ENCODE results near the gene SLC16A4.
"Not testable (repeated sequence)": the region's sequence is repeated elsewhere in the genome, so short reads cannot be mapped to it uniquely, and the experiment has no call there.

Gene SLC16A4

DNA sequence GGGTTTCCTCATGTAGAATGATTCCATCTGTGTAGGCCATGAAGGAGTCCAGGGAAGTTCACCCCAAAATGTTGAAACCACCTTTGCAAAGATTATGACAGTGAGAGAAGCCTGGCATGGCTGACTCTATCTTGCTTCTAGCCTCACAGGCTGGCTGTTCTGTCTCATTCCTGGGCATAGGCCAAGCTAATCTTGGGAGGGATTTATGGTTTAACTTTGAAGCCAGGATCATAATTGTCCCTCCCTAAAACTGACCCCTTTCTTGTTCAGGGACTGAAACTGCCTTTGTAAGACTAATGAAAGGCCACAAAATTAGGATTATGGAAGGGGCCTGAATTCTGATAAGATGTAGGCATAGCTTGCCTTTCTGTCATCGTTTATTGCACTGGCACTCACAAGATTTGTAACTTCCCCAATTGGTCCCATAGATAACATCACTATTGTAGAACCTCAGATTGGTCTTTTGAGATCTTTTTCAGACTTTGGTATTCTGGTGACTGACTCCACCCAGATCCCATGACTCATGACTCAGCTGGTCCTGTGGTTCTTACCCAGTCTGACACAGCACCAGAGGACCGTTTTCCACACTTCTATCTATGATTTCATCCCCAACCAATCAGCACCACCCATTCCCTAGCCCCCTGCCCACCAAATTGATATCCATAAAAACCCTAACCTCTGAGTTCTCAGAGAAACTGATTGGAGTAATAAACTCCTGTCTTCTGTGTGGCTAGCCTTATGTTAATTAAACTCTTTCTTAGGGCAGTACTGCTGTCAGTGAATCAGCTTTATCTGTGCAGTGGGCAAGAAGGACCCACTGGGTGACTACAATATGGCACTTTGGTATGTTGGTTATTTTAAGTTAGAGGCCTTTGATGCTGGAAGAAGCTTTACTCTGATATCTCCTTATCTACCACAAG is 30.3 kb upstream of the SLC16A4 start:
- TF ChIP-seq, protein P1, sequence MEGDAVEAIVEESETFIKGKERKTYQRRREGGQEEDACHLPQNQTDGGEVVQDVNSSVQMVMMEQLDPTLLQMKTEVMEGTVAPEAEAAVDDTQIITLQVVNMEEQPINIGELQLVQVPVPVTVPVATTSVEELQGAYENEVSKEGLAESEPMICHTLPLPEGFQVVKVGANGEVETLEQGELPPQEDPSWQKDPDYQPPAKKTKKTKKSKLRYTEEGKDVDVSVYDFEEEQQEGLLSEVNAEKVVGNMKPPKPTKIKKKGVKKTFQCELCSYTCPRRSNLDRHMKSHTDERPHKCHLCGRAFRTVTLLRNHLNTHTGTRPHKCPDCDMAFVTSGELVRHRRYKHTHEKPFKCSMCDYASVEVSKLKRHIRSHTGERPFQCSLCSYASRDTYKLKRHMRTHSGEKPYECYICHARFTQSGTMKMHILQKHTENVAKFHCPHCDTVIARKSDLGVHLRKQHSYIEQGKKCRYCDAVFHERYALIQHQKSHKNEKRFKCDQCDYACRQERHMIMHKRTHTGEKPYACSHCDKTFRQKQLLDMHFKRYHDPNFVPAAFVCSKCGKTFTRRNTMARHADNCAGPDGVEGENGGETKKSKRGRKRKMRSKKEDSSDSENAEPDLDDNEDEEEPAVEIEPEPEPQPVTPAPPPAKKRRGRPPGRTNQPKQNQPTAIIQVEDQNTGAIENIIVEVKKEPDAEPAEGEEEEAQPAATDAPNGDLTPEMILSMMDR (IDR thresholded peaks at IDR 0.05; ENCODE audit: low read length, missing control alignments): no peak
- no peak overlapping the region for H3K4me3 ChIP-seq (replicated peaks; ENCODE audit: low read depth, low read length)
- DNase-seq (ENCODE audit: low read depth): peak; percentile 38

DNA sequence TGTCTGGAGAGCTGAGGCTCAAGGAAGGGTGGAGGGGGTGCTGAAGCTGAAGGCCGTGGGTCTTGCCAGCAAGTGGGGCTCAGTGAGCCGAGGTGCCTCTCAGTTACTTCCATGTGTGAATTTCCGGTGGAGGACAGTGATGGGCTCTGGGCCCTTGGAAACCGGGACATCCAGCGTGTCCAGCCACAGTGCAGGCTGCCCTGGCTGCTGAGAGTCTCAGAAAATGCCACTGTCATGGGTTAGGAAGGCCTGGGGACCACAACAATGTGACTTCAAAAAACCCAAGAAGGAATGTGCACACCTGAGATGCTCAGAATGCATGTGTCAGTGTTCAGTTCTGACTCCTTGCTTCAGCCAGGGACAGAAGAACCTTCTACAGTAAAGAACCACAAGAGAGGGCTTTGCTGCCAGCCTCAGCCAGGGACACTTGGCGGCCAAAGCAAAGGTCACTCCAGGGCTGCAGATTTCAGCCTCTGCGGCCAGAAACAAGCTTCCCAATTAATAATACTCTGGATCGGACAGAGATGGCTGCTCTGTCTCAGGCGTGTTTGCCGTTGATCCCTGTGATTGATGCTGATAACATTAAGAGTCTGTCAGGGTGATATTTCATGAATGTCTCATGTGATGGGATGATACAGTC is 29.3 kb upstream of the SLC16A4 start:
- TF ChIP-seq, protein P1 (IDR thresholded peaks at IDR 0.05; ENCODE audit: low read length, missing control alignments): no peak
- DNase-seq (ENCODE audit: low read depth): no peak
- no peak overlapping the region for H3K4me3 ChIP-seq (replicated peaks; ENCODE audit: low read depth, low read length)

DNA sequence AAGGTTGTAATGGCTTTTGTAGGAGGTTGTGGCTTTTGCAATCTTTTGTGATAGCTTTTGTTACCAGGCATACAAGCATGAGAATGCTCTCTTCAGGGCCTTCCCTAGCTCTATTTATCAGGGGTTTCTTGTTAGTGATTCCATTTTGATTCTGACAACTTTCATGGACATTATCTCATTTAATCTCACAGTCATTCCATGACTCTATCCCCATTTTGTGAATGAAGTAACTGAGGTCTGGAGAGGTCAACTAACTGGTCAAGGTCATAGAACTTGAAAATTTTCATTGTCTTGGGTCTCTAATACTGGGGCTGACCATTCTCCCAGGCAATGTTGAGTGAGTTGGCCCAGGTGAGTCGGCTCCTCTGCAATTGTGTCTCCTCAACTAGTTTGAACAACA is 27.9 kb upstream of the SLC16A4 start:
- no peak for DNase-seq (ENCODE audit: low read depth)
- TF ChIP-seq, protein P1 (IDR thresholded peaks at IDR 0.05; ENCODE audit: low read length, missing control alignments): no peak
- H3K4me3 ChIP-seq (replicated peaks; ENCODE audit: low read depth, low read length): no peak overlapping the region

DNA sequence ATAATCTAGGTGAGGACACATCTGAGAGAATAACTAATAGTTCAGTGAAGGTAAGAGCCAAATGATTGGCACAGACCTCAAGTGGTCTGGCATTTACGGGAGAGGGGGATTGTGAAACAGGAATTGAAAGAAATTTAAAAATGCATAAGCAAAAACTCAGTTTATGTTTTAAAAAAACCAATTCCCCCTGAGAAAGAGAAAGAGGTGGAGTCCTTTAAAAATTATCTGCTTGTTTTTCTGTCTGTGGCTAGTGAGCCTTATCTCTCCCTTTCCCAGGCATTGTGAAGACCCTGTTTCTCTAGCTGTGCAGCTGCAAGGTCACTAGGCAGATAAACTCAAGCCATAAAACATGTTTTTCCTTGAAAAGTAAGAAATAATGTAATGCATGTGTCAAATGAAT is 22.2 kb upstream of the SLC16A4 start:
- H3K4me3 ChIP-seq (replicated peaks; ENCODE audit: low read depth, low read length); DNase-seq (ENCODE audit: low read depth): not testable (repeated sequence)

DNA sequence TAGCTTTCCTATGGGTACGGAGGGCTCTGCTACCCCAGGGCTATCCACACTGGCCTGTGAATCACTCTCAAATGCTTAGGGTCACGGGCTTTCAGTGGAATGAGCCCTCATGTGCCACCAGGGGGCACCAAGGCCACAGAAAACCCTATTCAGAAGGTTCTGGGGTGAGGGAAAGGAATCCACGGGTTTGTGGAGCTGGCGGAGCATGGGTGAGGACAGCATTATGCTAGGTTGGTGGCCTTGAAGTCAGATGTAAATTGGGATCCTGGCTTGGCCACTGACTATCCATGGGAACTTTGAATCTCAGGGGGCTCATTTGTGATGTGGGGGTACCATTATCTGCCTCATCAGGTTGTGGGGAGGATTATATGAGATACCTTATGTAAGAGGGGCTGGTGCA is 21.8 kb upstream of the SLC16A4 start:
- no peak overlapping the region for H3K4me3 ChIP-seq (replicated peaks; ENCODE audit: low read depth, low read length)
- DNase-seq (ENCODE audit: low read depth): peak; percentile 76
- TF ChIP-seq, protein P1 (IDR thresholded peaks at IDR 0.05; ENCODE audit: low read length, missing control alignments): peak; percentile 86

DNA sequence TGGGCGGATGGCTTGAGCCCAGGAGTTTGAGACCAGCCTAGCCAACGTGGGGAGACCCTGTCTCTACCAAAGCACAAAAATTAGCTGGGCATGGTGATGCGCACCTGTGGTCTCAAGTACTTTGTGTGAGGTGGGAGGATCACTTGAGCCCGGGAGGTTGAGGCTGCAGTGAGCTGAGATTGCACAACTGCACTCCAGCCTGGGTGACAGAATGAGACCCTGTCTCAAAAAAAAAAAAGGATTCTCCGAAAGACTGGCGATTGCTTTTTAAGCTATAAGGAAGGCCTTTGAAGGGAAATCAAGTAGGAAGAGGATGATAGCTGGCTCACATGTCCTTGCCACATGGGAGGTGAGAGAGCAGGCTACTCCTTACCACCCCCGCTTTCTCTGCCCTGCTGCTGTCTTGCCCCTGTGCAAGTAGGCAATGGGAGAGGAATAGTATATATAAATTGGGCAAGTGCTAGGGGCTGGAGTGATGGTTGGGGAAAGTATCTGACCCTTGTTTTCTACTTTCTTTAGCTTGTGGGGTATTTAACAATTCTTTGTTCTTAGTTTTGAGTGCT is 20.4 kb upstream of the SLC16A4 start:
- TF ChIP-seq, protein P1 (IDR thresholded peaks at IDR 0.05; ENCODE audit: low read length, missing control alignments): no peak
- no peak overlapping the region for H3K4me3 ChIP-seq (replicated peaks; ENCODE audit: low read depth, low read length)
- no peak for DNase-seq (ENCODE audit: low read depth)

DNA sequence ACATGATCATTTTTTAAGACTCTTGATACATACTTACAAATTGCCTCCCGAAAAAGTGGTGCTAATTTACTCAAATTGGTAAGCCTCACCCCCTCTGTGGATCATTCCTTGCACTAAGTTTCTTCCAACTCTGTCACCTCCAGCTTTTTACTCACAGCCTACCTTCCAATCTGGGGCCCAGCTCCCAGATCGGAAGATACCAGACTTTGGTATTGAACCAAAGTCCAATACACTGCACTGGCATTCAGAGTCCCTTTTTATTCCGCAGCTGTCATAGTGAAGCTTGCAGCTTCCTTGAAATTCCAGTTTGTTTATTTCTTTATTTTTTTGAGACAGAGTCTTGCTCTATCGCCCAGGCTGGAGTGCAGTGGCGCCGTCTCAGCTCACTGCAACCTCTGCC is 18.5 kb upstream of the SLC16A4 start:
- no peak overlapping the region for H3K4me3 ChIP-seq (replicated peaks; ENCODE audit: low read depth, low read length)
- TF ChIP-seq, protein P1 (IDR thresholded peaks at IDR 0.05; ENCODE audit: low read length, missing control alignments): no peak
- no peak for DNase-seq (ENCODE audit: low read depth)

All from fibroblast of pulmonary artery (primary cell).